Measurements from ENCODE around the gene EIF2S3B. TPM values are rescaled to one million over a fixed set of nuclear protein-coding genes. Genes with fewer than 3 reads are reported as not detected.

Gene EIF2S3B
- total RNA-seq, 1 experiment from 2014 or later = 0.78 TPM

- Histone ChIP-seq H4K20me1 (ENCODE audit: insufficient read depth, low read depth, low read length) (no peaks in the 10 kb centered on the region), H3K4me2 (ENCODE audit: low read depth, low read length, poor library complexity, severe bottlenecking) (no peak overlapping the region), H3K79me2 (ENCODE audit: low read length) (no peaks in the 10 kb centered on the region), H2AFZ (ENCODE audit: low read length) (no peak overlapping the region), H3K27me3 (ENCODE audit: low read length) (no peaks in the 10 kb centered on the region), H3K36me3 (ENCODE audit: insufficient read depth, low read length) (no peaks in the 10 kb centered on the region), H3K9me3 (ENCODE audit: low read length) (no peaks in the 10 kb centered on the region), H3K27ac (ENCODE audit: low read length) (no peak overlapping the region), H3K4me3 (ENCODE audit: low read length) (no peak overlapping the region), H3K9me2 (replicated peaks; ENCODE audit: insufficient read depth, low read length) (no peaks in the 10 kb centered on the region), H3K9ac (ENCODE audit: low read length) (no peak overlapping the region), H3K4me1 (ENCODE audit: low read length) (no peaks in the 10 kb centered on the region)
- DNase-seq = no peak
Observed at GRCh38 chr12:10497602-10498001, 8.1 kb upstream of the EIF2S3B start.

- Histone ChIP-seq H4K20me1 (ENCODE audit: insufficient read depth, low read depth, low read length) (no peaks in the 10 kb centered on the region), H3K4me3 (ENCODE audit: low read length) (no peak overlapping the region), H3K79me2 (ENCODE audit: low read length) (no peaks in the 10 kb centered on the region), H3K4me1 (ENCODE audit: low read length) (no peaks in the 10 kb centered on the region), H3K36me3 (ENCODE audit: insufficient read depth, low read length) (no peaks in the 10 kb centered on the region), H3K9me3 (ENCODE audit: low read length) (no peaks in the 10 kb centered on the region), H3K9me2 (replicated peaks; ENCODE audit: insufficient read depth, low read length) (no peaks in the 10 kb centered on the region), H3K27ac (ENCODE audit: low read length) (no peak overlapping the region), H2AFZ (ENCODE audit: low read length) (no peak overlapping the region), H3K9ac (ENCODE audit: low read length) (no peak overlapping the region), H3K4me2 (ENCODE audit: low read depth, low read length, poor library complexity, severe bottlenecking) (no peak overlapping the region), H3K27me3 (ENCODE audit: low read length) (no peaks in the 10 kb centered on the region)
- no peak for DNase-seq
Observed at GRCh38 chr12:10498042-10498441, 7.6 kb upstream of the EIF2S3B start.

- H3K27me3 ChIP-seq (ENCODE audit: low read length) = no peaks in the 10 kb centered on the region
- no peaks in the 10 kb centered on the region for H3K79me2 ChIP-seq (ENCODE audit: low read length)
- no peak overlapping the region for H3K9ac ChIP-seq (ENCODE audit: low read length)
- H3K9me3 ChIP-seq (ENCODE audit: low read length) = no peaks in the 10 kb centered on the region
- no peak overlapping the region for H3K27ac ChIP-seq (ENCODE audit: low read length)
- H4K20me1 ChIP-seq (ENCODE audit: insufficient read depth, low read depth, low read length) = no peaks in the 10 kb centered on the region
- H3K4me3 ChIP-seq (ENCODE audit: low read length) = no peak overlapping the region
- no peak for DNase-seq
- H3K36me3 ChIP-seq (ENCODE audit: insufficient read depth, low read length) = no peaks in the 10 kb centered on the region
- no peak overlapping the region for H3K4me2 ChIP-seq (ENCODE audit: low read depth, low read length, poor library complexity, severe bottlenecking)
- no peak overlapping the region for H2AFZ ChIP-seq (ENCODE audit: low read length)
- peaks cover 4% of the 10 kb centered on the region for H3K4me1 ChIP-seq (ENCODE audit: low read length)
- H3K9me2 ChIP-seq (replicated peaks; ENCODE audit: insufficient read depth, low read length) = no peaks in the 10 kb centered on the region
Observed at GRCh38 chr12:10501030-10501429, 4.7 kb upstream of the EIF2S3B start.

- H3K9me3 ChIP-seq (ENCODE audit: low read length) = no peaks in the 10 kb centered on the region
- H3K4me1 ChIP-seq (ENCODE audit: low read length) = peaks cover 4% of the 10 kb centered on the region
- no peaks in the 10 kb centered on the region for H3K79me2 ChIP-seq (ENCODE audit: low read length)
- no peak overlapping the region for H3K9ac ChIP-seq (ENCODE audit: low read length)
- no peak for DNase-seq
- no peaks in the 10 kb centered on the region for H3K9me2 ChIP-seq (replicated peaks; ENCODE audit: insufficient read depth, low read length)
- no peak overlapping the region for H3K27ac ChIP-seq (ENCODE audit: low read length)
- H4K20me1 ChIP-seq (ENCODE audit: insufficient read depth, low read depth, low read length) = no peaks in the 10 kb centered on the region
- H3K36me3 ChIP-seq (ENCODE audit: insufficient read depth, low read length) = no peaks in the 10 kb centered on the region
- H3K4me2 ChIP-seq (ENCODE audit: low read depth, low read length, poor library complexity, severe bottlenecking) = no peak overlapping the region
- H3K27me3 ChIP-seq (ENCODE audit: low read length) = no peaks in the 10 kb centered on the region
- no peak overlapping the region for H2AFZ ChIP-seq (ENCODE audit: low read length)
- H3K4me3 ChIP-seq (ENCODE audit: low read length) = no peak overlapping the region
Observed at GRCh38 chr12:10503460-10503859, 2.2 kb upstream of the EIF2S3B start.

- Histone ChIP-seq H3K27ac (ENCODE audit: low read length) (no peak overlapping the region), H3K9me2 (replicated peaks; ENCODE audit: insufficient read depth, low read length) (no peaks in the 10 kb centered on the region), H3K9me3 (ENCODE audit: low read length) (no peaks in the 10 kb centered on the region), H3K79me2 (ENCODE audit: low read length) (no peaks in the 10 kb centered on the region), H3K4me3 (ENCODE audit: low read length) (no peak overlapping the region), H3K27me3 (ENCODE audit: low read length) (no peaks in the 10 kb centered on the region), H3K9ac (ENCODE audit: low read length) (no peak overlapping the region), H2AFZ (ENCODE audit: low read length) (no peak overlapping the region), H3K36me3 (ENCODE audit: insufficient read depth, low read length) (no peaks in the 10 kb centered on the region), H4K20me1 (ENCODE audit: insufficient read depth, low read depth, low read length) (no peaks in the 10 kb centered on the region), H3K4me1 (ENCODE audit: low read length) (no peaks in the 10 kb centered on the region), H3K4me2 (ENCODE audit: low read depth, low read length, poor library complexity, severe bottlenecking) (no peak overlapping the region)
- no peak for DNase-seq
Observed at GRCh38 chr12:10511756-10512355, 6.2 kb downstream of the EIF2S3B start.

GRCh38 chr12:10512798-10513197 lies 7.1 kb downstream of the EIF2S3B start:
- H2AFZ ChIP-seq (ENCODE audit: low read length) = no peak overlapping the region
- no peaks in the 10 kb centered on the region for H3K79me2 ChIP-seq (ENCODE audit: low read length)
- H3K36me3 ChIP-seq (ENCODE audit: insufficient read depth, low read length) = no peaks in the 10 kb centered on the region
- no peak overlapping the region for H3K4me3 ChIP-seq (ENCODE audit: low read length)
- no peaks in the 10 kb centered on the region for H3K27me3 ChIP-seq (ENCODE audit: low read length)
- H3K9me2 ChIP-seq (replicated peaks; ENCODE audit: insufficient read depth, low read length) = no peaks in the 10 kb centered on the region
- no peak overlapping the region for H3K27ac ChIP-seq (ENCODE audit: low read length)
- H3K9me3 ChIP-seq (ENCODE audit: low read length) = no peaks in the 10 kb centered on the region
- H3K4me2 ChIP-seq (ENCODE audit: low read depth, low read length, poor library complexity, severe bottlenecking) = no peak overlapping the region
- H3K4me1 ChIP-seq (ENCODE audit: low read length) = no peaks in the 10 kb centered on the region
- no peaks in the 10 kb centered on the region for H4K20me1 ChIP-seq (ENCODE audit: insufficient read depth, low read depth, low read length)
- H3K9ac ChIP-seq (ENCODE audit: low read length) = no peak overlapping the region
- no peak for DNase-seq

- no peak overlapping the region for H3K4me3 ChIP-seq (ENCODE audit: low read length)
- H3K9ac ChIP-seq (ENCODE audit: low read length) = no peak overlapping the region
- H4K20me1 ChIP-seq (ENCODE audit: insufficient read depth, low read depth, low read length) = no peaks in the 10 kb centered on the region
- H3K4me1 ChIP-seq (ENCODE audit: low read length) = no peaks in the 10 kb centered on the region
- no peak overlapping the region for H3K27ac ChIP-seq (ENCODE audit: low read length)
- no peak overlapping the region for H2AFZ ChIP-seq (ENCODE audit: low read length)
- H3K9me2 ChIP-seq (replicated peaks; ENCODE audit: insufficient read depth, low read length) = no peaks in the 10 kb centered on the region
- no peaks in the 10 kb centered on the region for H3K9me3 ChIP-seq (ENCODE audit: low read length)
- no peak overlapping the region for H3K4me2 ChIP-seq (ENCODE audit: low read depth, low read length, poor library complexity, severe bottlenecking)
- no peaks in the 10 kb centered on the region for H3K27me3 ChIP-seq (ENCODE audit: low read length)
- DNase-seq = no peak
- H3K79me2 ChIP-seq (ENCODE audit: low read length) = no peaks in the 10 kb centered on the region
- H3K36me3 ChIP-seq (ENCODE audit: insufficient read depth, low read length) = no peaks in the 10 kb centered on the region
Observed at GRCh38 chr12:10521555-10521954, 15.9 kb downstream of the EIF2S3B start.

- Histone ChIP-seq H3K27ac (ENCODE audit: low read length) (no peak overlapping the region), H3K9me3 (ENCODE audit: low read length) (no peaks in the 10 kb centered on the region), H3K36me3 (ENCODE audit: insufficient read depth, low read length) (no peaks in the 10 kb centered on the region), H3K27me3 (ENCODE audit: low read length) (no peaks in the 10 kb centered on the region), H3K4me1 (ENCODE audit: low read length) (no peaks in the 10 kb centered on the region), H2AFZ (ENCODE audit: low read length) (no peak overlapping the region), H3K9ac (ENCODE audit: low read length) (no peak overlapping the region), H3K4me3 (ENCODE audit: low read length) (no peak overlapping the region), H3K79me2 (ENCODE audit: low read length) (no peaks in the 10 kb centered on the region), H3K9me2 (replicated peaks; ENCODE audit: insufficient read depth, low read length) (no peaks in the 10 kb centered on the region), H4K20me1 (ENCODE audit: insufficient read depth, low read depth, low read length) (no peaks in the 10 kb centered on the region), H3K4me2 (ENCODE audit: low read depth, low read length, poor library complexity, severe bottlenecking) (no peak overlapping the region)
- DNase-seq = no peak
Observed at GRCh38 chr12:10528174-10528953, 22.7 kb downstream of the EIF2S3B start.

Measured in Karpas-422 (cell line).